ENCODE results near the gene WNT7B. TPM values are rescaled to one million over a fixed set of nuclear protein-coding genes. Genes with fewer than 3 reads are reported as not detected.

The WNT7B gene
- total and polyA plus RNA-seq, 2 donors (not counting 1 experiment from before 2014, with no cell fraction given) = 0.22 to 0.67 TPM

- no peak overlapping the region for H3K4me3 ChIP-seq (ENCODE audit: control extremely low read depth in 1 of 5, extremely low read depth in 1 of 5, insufficient read depth in 1 of 5, low read depth in 2 of 5, low read length in 4 of 5)
- Mint-ChIP-seq H3K27ac (no peak overlapping the region), H3K27me3 (peaks cover 24% of the 10 kb centered on the region), H3K4me3 (no peak overlapping the region), H3K4me1 (peaks cover 1% of the 10 kb centered on the region), H3K9me3 (ENCODE audit: insufficient read depth) (no peaks in the 10 kb centered on the region)
- no peak for TF ChIP-seq EZH2 (IDR thresholded peaks at IDR 0.05; ENCODE audit: borderline replicate concordance, insufficient read depth, low read depth, low read length, poor library complexity, severe bottlenecking)
- TF ChIP-seq, protein P1, sequence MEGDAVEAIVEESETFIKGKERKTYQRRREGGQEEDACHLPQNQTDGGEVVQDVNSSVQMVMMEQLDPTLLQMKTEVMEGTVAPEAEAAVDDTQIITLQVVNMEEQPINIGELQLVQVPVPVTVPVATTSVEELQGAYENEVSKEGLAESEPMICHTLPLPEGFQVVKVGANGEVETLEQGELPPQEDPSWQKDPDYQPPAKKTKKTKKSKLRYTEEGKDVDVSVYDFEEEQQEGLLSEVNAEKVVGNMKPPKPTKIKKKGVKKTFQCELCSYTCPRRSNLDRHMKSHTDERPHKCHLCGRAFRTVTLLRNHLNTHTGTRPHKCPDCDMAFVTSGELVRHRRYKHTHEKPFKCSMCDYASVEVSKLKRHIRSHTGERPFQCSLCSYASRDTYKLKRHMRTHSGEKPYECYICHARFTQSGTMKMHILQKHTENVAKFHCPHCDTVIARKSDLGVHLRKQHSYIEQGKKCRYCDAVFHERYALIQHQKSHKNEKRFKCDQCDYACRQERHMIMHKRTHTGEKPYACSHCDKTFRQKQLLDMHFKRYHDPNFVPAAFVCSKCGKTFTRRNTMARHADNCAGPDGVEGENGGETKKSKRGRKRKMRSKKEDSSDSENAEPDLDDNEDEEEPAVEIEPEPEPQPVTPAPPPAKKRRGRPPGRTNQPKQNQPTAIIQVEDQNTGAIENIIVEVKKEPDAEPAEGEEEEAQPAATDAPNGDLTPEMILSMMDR (IDR thresholded peaks at IDR 0.05) = no peak
- H2AFZ ChIP-seq (ENCODE audit: insufficient read depth, low read depth, low read length, poor library complexity, severe bottlenecking) = no peak overlapping the region
- no peak for ATAC-seq (ENCODE audit: low read depth)
- intact Hi-C loops (cut with micrococcal nuclease) = no loop called here
- ChIA-PET CTCF (no interaction called here), POLR2A (no interaction called here)
- H4K20me1 ChIP-seq (ENCODE audit: control insufficient read depth, insufficient read depth, low read length, poor library complexity, severe bottlenecking) = no peaks in the 10 kb centered on the region
- WGBS (ENCODE audit: insufficient coverage) = 85% methylated on average over 12 of the region's 12 CpGs
- H3K27me3 ChIP-seq (replicated peaks in 1 of 4; ENCODE audit: control extremely low read depth in 1 of 4, control insufficient read depth in 3 of 4, insufficient read depth in 4 of 4, low read length in 3 of 4) = peaks cover 0 to 33% (median 6%) of the 10 kb centered on the region in 4 experiments
- H3K4me1 ChIP-seq (ENCODE audit: control insufficient read depth in 2 of 2, insufficient read depth in 2 of 2, low read length in 2 of 2) = no peaks in the 10 kb centered on the region
- H3K4me2 ChIP-seq (replicated peaks; ENCODE audit: low read depth, low read length, poor library complexity, severe bottlenecking) = no peak overlapping the region
- DNase-seq = no peak
- H3K9ac ChIP-seq (ENCODE audit: low read length) = no peak overlapping the region
- H3K9me3 ChIP-seq (ENCODE audit: control extremely low read depth in 1 of 3, control insufficient read depth in 2 of 3, insufficient read depth in 1 of 3, low read length in 2 of 3) = no peaks in the 10 kb centered on the region
- H3K79me2 ChIP-seq (ENCODE audit: control insufficient read depth, insufficient read depth, low read length) = no peaks in the 10 kb centered on the region
- no peak overlapping the region for H3K27ac ChIP-seq (ENCODE audit: low read length in 2 of 2)
- H3K36me3 ChIP-seq (replicated peaks in 1 of 2; ENCODE audit: control extremely low read depth in 1 of 2, control insufficient read depth in 1 of 2, extremely low read depth in 1 of 2, insufficient read depth in 2 of 2, low read length in 1 of 2) = no peaks in the 10 kb centered on the region
These were observed 14.1 kb downstream of the WNT7B start for GRCh38 chr22:45962756-45963324.

GRCh38 chr22:45962434-45962718 is 14.6 kb downstream of the WNT7B start:
- peaks cover 24% of the 10 kb centered on the region for H3K27me3 Mint-ChIP-seq
- Histone ChIP-seq H3K4me3 (ENCODE audit: control extremely low read depth in 1 of 5, extremely low read depth in 1 of 5, insufficient read depth in 1 of 5, low read depth in 2 of 5, low read length in 4 of 5) (no peak overlapping the region), H3K79me2 (ENCODE audit: control insufficient read depth, insufficient read depth, low read length) (no peaks in the 10 kb centered on the region), H3K4me1 (ENCODE audit: control insufficient read depth in 2 of 2, insufficient read depth in 2 of 2, low read length in 2 of 2) (no peaks in the 10 kb centered on the region), H3K27me3 (replicated peaks in 1 of 4; ENCODE audit: control extremely low read depth in 1 of 4, control insufficient read depth in 3 of 4, insufficient read depth in 4 of 4, low read length in 3 of 4) (peaks cover 0 to 29% (median 6%) of the 10 kb centered on the region in 4 experiments), H3K27ac (ENCODE audit: low read length in 2 of 2) (no peak overlapping the region), H2AFZ (ENCODE audit: insufficient read depth, low read depth, low read length, poor library complexity, severe bottlenecking) (no peak overlapping the region), H3K36me3 (replicated peaks in 1 of 2; ENCODE audit: control extremely low read depth in 1 of 2, control insufficient read depth in 1 of 2, extremely low read depth in 1 of 2, insufficient read depth in 2 of 2, low read length in 1 of 2) (no peaks in the 10 kb centered on the region), H3K9me3 (ENCODE audit: control extremely low read depth in 1 of 3, control insufficient read depth in 2 of 3, insufficient read depth in 1 of 3, low read length in 2 of 3) (no peaks in the 10 kb centered on the region), H4K20me1 (ENCODE audit: control insufficient read depth, insufficient read depth, low read length, poor library complexity, severe bottlenecking) (no peaks in the 10 kb centered on the region), H3K4me2 (replicated peaks; ENCODE audit: low read depth, low read length, poor library complexity, severe bottlenecking) (no peak overlapping the region), H3K9ac (ENCODE audit: low read length) (no peak overlapping the region)
- H3K4me3 Mint-ChIP-seq = no peak overlapping the region
- intact Hi-C loops (cut with micrococcal nuclease) = no loop called here
- WGBS (ENCODE audit: insufficient coverage) = 86% methylated on average over 1 of the region's 1 CpG
- ATAC-seq (ENCODE audit: low read depth) = no peak
- ChIA-PET CTCF (no interaction called here), POLR2A (no interaction called here)
- no peak for DNase-seq
- TF ChIP-seq, protein P1 (IDR thresholded peaks at IDR 0.05) = no peak
- TF ChIP-seq EZH2 (IDR thresholded peaks at IDR 0.05; ENCODE audit: borderline replicate concordance, insufficient read depth, low read depth, low read length, poor library complexity, severe bottlenecking) = no peak
- H3K4me1 Mint-ChIP-seq = peaks cover 1% of the 10 kb centered on the region
- no peak overlapping the region for H3K27ac Mint-ChIP-seq
- H3K9me3 Mint-ChIP-seq (ENCODE audit: insufficient read depth) = no peaks in the 10 kb centered on the region

Data from B cell (primary cell).